GM21717 (cell line): ENCODE data around the gene NCOA3.
"Not testable (repeated sequence)": the region's sequence is repeated elsewhere in the genome, so short reads cannot be mapped to it uniquely, and the experiment has no call there.

ENCODE experiments used
- ATAC-seq: cut with Tn5 transposase; IDR thresholded peaks from one replicate; pipeline ENCODE4 v1.9.1; 2021; ENCODE audit warnings: mild to moderate bottlenecking, moderate library complexity; ENCODE audit not compliant: unreplicated experiment

Gene NCOA3

DNA sequence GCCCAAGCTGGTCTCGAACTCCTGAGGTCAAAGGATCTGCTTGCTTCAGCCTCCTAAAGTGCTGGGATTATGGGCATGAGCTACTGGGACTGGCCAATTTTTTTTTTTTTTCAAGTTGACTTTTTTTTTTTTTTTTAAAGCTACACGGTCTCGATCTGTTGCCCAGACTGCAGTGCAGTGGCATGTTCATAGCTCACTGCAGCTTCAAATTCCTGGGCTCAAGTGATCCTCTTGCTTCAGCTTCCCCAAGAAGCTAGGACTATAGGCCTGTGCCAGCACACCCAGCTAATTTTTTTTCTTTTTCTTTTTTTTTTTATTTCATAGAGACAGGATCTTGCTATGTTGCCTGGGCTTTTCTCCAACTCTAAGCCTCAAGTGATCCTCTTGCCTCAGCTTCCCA lies 59.5 kb downstream of the NCOA3 start:
- ATAC-seq = no peak

- no peak for ATAC-seq
These were observed 60.2 kb downstream of the NCOA3 start for GRCh38 chr20:47561603-47562583.

DNA sequence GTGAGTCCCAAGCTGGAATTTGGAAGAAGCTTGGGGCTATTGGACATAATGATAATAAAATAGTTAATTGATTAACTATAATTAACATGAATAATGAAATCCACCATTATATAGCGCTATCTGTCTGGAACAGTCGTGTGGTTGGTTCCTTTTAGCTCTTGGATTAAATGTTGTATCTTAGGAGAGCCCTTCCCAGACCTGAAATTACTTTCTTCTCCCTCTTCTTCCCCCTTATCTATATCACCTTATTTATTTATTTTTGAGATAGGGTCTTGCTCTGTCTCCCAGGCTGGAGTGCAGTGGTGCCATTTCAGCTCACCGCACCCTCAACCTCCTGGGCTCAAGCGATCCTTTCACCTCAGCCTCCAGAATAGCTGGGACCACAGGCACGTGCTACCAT lies 64.6 kb downstream of the NCOA3 start:
- no peak for ATAC-seq

DNA sequence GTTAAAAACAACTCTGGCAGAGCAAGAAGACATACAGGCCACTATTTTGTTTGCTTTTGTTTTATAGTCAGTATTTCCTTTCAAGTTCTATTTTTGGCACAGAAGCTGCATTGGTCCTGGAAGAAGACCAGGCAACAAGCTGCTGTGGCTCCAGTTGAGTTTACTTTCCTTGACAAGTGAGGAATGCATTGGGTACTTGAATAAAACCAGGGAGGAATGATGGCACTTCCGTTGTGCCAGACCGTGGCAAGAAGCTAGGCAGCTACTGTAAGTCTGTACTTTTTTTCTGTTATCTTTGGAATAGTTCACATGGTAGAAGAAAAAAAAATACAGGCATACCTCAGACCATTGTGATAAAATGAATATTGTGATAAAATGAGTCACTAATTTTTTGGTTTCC lies 66.3 kb downstream of the NCOA3 start:
- ATAC-seq = no peak

DNA sequence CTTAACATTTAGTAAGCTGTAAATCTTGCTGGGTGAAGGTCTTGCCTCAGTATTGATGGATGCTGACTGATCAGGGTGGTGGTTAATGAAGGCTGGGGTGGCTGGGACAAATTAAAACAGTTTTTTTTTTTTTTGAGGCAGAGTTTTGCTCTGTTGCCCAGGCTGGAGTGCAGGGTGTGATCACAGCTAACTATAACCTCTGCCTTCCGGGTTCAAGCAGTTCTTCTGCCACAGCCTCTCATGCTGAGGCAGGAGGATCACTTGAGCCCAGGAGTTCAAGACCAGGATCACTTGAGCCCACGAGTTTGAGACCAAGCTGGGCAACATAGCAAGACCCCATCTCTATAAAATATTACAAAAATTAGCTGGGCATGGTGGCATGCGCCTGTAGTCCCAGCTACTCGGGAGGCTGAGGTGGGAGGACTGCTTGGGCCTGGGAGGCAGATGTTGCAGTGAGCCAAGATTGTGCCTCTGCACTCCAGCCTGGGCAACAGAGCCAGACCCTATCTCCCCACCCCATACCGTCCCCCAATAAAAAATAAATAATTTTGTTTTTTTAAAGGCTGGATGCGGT lies 67.2 kb downstream of the NCOA3 start:
- no peak for ATAC-seq

GRCh38 chr20:47571426-47571825 lies 69.7 kb downstream of the NCOA3 start:
- ATAC-seq = no peak

DNA sequence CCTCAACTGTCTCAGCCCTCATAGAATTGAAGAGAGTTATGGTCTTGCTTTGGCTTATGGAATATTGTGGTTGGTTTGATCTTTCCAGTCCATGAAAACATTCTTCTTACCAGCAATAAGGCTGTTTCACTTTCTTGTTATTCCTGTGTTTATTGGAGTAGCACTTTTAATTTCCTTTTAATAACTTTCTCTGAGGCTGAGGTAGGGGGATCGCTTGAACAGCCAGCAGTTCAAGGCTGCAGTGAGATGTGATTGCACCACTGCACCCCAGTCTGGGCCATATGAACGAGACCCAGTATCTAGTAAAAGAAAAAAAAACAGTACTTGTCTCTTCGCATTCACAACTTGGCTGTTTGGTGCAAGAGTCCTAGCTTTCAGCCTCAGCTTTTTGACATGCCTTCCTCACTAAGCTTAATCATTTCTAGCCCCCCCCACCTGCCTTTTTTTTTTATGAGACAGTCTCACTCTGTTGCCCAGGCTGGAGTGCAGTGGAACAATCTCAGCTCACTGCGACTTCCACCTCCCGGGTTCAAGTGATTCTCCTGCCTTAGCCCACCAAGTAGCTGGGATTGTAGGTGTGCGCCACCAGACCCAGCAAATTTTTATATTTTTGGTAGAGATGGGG lies 70.5 kb downstream of the NCOA3 start:
- no peak for ATAC-seq

DNA sequence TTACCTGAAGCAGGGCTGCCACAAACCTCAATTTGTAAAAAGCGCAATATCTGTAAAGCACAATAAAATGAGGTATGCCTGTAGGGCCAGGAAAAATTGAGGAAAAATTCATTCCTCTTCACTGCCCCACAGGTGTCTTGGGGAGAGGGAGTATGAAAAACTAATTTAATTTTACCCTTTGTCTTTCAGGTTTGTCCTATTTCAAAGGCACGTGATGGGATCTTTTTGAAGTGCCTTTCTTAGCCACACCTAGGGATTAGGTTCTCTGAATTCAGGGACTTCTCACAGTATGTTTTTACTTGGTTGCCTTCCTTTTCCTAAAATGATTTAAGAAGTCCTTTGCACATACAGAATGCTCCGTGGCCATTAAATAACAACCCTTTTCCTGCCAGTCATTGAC lies 71.9 kb downstream of the NCOA3 start:
- no peak for ATAC-seq

DNA sequence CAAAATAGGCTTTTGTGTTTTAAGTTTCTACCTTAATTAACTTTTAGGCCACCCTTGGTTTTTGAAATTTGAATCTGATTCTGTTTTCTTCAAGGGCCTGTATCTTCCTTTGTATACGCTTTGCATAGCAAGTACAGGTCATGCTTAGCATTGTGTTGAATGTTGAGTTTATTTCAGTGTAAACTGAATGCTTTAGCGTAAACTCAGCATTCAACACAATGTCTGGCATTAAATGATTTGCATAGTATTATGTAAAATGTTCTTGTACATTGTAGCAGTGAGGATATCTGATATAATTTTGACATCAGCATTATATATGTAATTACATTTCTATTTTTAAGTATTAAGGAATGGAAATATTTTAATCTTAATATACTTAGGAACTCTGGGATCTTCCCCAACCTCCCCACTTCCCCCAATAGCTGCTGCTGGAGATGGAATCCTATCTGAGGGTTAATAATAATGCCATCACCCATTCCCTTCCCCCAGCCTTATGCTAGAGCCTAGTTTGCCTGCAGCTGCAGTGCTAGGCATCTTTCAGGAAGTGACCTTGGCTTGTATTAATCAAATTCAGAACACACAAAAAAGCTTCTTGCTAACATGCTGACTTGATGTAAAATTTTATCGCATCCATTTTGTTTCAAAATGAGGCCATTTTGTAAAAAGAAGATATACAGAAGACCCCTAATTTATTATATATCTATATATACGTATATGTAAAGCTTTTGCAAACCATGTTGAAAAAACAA lies 73.1 kb downstream of the NCOA3 start:
- ATAC-seq = no peak

GRCh38 chr20:47576516-47577033 lies 74.9 kb downstream of the NCOA3 start:
- no peak for ATAC-seq

DNA sequence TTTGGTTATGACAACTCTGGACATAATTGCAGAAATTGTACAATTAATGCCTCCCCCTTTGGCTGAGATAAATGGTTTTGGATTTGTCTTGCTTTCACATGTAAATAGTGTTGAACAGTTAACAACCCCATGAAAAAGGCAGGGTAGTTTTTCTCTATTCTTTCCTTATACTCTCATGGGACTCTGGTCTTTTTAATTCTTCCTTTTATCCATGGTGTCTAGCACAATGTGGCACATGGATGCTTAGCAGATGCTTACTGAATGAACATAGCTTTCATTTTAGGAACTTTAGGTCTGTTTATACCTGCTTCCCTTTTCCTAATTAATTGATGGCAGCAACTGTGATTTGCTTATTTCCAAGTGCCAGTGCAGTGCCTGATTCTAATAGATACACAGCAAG lies 75.6 kb downstream of the NCOA3 start:
- no peak for ATAC-seq

DNA sequence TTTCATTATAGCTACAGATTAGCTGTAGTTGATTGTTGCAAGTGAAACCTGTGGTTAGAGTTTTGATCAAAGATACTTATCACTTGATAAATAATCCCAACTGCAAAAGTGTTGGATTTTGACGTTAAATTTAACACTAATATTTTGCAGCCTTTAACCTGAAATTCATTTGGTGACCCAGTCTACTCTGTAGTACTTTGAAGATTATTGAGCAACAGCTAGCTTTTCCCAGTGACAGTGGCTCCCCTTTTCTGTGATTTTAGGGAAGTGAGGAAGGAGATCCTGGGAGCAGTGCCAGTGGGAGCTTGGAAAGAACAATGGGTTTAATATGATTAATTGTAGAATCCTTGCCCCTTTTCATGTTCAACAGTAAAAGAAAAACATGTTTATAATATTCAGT lies 76.9 kb downstream of the NCOA3 start:
- no peak for ATAC-seq

GRCh38 chr20:47580686-47581085 lies 79.0 kb downstream of the NCOA3 start:
- not testable (repeated sequence) for ATAC-seq

- ATAC-seq = no peak
These were observed 79.4 kb downstream of the NCOA3 start for GRCh38 chr20:47581090-47581489.

DNA sequence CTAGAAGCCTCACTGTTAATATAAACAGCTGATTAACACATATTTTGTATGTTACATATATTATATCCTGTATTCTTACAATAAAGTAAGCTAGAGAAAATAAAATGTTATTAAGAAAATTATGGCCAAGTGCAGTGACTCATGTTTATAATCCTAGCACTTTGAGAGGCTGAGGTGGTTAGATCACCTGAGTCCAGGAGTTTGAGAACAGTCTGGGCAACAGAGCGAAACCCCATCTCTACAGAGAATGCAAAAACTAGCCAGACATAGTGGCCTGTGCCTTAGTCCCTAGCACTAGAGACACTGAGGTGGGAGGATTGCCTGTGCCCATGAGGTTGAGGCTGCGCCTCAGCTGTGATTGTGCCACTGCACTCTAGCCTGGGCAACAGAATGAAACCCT lies 81.9 kb downstream of the NCOA3 start:
- ATAC-seq = no peak

DNA sequence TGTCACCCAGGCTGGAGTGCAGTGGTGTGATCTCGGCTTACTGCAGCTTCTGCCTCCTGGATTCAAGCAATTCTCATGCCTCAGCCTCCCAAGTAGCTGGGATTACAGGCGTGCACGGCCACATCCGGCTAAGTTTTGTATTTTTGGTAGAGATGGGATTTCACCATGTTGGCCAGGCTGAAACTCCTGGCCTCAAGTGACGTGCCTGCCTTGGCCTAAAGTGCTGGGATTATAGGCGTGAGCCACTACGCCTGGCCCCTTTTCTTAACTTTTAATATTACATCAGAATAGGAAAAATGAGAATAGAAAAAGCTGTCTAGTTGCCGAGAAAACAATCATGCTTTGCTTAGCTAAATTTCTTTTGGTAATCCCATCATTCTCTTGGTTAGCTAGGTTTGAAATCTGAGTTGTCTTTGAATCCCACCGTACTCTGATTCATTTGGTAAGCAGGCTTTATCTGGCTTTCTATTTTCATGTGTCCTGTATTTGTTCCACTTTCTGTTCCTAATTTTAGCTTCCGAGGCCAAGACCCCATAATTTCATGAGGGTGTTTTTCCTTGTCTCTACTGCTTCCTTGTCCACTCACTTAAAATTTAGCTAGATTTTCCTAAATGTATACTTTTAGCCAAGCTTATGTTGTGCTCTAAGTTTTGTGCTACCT lies 83.5 kb downstream of the NCOA3 start:
- no peak for ATAC-seq

- no peak for ATAC-seq
These were observed 85.1 kb downstream of the NCOA3 start for GRCh38 chr20:47586649-47587294.

DNA sequence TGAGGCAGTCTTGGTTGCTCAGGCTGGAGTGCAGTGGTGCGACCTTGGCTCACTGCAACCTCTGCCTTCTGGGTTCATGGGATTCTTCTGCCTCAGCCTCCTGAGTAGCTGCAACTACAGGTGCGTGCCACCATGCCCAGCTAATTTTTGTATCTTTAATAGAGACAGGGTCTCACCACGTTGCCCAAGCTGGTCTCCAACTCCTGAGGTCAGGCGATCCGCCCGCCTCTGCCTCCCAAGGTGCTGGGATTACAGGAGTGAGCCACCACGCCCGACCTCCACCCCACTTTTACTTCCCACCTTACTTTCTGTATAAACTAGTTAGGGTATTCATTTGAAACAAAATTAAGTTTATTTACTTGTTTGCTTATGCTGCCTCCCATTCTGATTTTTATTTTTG lies 86.5 kb downstream of the NCOA3 start:
- no peak for ATAC-seq

GRCh38 chr20:47591231-47591630 lies 89.5 kb downstream of the NCOA3 start:
- no peak for ATAC-seq

DNA sequence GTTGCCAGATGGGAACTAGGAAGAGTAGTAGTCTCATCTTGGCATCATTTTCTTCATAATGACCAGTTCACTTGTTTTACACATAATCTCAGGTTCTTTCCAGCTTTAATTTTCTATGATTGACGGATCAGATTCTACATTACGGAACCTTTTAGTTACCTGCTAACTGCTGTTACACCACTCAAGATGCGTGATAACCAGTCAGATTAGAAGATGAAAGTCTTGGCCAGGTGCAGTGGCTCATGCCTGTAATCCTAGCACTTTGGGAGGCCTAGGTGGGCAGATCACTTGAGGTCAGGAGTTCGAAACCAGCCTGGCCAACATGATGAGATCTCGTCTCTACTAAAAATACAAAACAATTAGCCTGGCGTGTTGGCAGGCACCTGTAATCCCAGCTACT lies 92.5 kb downstream of the NCOA3 start:
- no peak for ATAC-seq
